ENCODE data around the gene IGSF8. TPM values are rescaled to one million over a fixed set of nuclear protein-coding genes. Genes with fewer than 3 reads are reported as not detected.

Gene IGSF8
- total and polyA plus RNA-seq, 5 experiments from 2014 or later: 40.2 to 74.5 (median 67.9) TPM

DNA sequence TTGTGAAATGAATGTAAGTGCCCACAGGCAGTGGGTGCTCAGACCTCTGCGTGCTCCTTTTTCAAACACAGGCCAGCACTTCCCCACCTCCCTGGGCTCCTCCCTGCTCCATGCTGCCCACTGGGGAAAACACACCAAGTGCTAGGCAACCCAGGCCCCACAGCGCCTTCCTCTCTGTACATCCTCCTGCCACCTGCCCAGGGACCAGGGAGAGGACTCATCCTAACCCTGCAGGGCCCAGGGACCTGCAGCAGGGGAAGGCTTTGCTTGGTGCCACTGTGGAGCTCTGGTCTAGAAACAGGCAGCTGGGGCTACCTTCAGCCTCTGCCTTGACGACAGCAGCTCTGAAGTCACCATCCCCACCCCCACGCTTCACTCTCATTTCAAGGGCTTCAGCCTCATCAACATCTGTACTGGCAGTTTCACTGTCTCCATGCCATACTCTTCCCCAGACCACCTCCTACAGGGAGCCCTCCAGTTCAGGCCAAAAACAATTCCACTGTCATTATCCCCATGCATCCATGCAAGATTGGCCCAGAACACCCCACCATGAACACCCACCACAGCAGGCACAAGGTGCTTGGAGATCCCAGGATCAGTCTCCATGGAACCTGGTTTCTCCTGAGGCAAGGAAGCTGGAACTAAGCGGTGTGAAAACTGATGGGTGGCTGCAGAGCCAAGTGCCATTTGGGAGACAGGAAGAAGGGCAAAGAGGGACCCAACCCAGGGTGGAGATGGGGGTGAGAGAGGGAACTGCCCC is 1.1 kb downstream of the IGSF8 start:
- Mint-ChIP-seq H3K27ac (peak overlapping the region; percentile 91 to 99 (median 93)), H3K4me3 (peak overlapping the region; percentile 89 to 97 (median 92)), H3K27me3 (no peaks in the 10 kb centered on the region), H3K36me3 (peaks cover 0 to 26% (median 0%) of the 10 kb centered on the region in 3 donors), H3K4me1 (peaks cover 32 to 85% (median 75%) of the 10 kb centered on the region in 4 donors), H3K9me3 (no peaks in the 10 kb centered on the region)
- ATAC-seq (no peak), DNase-seq (peak in 5 of 10 donors; percentile 17 to 31 (median 24))
- POLR2A ChIA-PET: interaction anchor here (0.9 to 4.8 kb wide), 11 partner anchors 11 to 187 kb away, joined by 3 to 49 read pairs (median 8); partner anchors contain the start of genes DCAF8, KCNJ10 and PEX19

- Mint-ChIP-seq H3K4me1 (peaks cover 31 to 80% (median 67%) of the 10 kb centered on the region in 4 donors), H3K27ac (peak overlapping the region; percentile 91 to 99 (median 93)), H3K36me3 (peaks cover 0 to 30% (median 0%) of the 10 kb centered on the region in 3 donors), H3K27me3 (no peaks in the 10 kb centered on the region), H3K9me3 (no peaks in the 10 kb centered on the region), H3K4me3 (peak overlapping the region; percentile 89 to 97 (median 92))
- POLR2A ChIA-PET: interaction anchor here (1.3 to 4.8 kb wide), 3 partner anchors 10 to 188 kb away, joined by 4 to 49 read pairs (median 21); partner anchors contain the start of genes KCNJ9 and PEX19
- ATAC-seq (no peak), DNase-seq (no peak)
These were observed 1.9 kb downstream of the IGSF8 start for GRCh38 chr1:160096274-160097116.

- Mint-ChIP-seq H3K36me3 (peaks cover 0 to 34% (median 0%) of the 10 kb centered on the region in 3 donors), H3K9me3 (no peaks in the 10 kb centered on the region), H3K27me3 (no peaks in the 10 kb centered on the region), H3K4me1 (peaks cover 26 to 71% (median 61%) of the 10 kb centered on the region in 4 donors), H3K27ac (peak overlapping the region; percentile 29 to 99 (median 92)), H3K4me3 (peak overlapping the region; percentile 89 to 97 (median 92))
- POLR2A ChIA-PET: interaction anchor here (0.6 to 4.8 kb wide), 4 partner anchors 8 to 193 kb away, joined by 4 to 49 read pairs (median 4); partner anchors contain the start of gene KCNJ9
- DNase-seq (no peak), ATAC-seq (no peak)
These were observed 2.9 kb downstream of the IGSF8 start for GRCh38 chr1:160095382-160096105.

GRCh38 chr1:160094806-160095205 is 3.6 kb downstream of the IGSF8 start:
- ATAC-seq (no peak), DNase-seq (no peak)
- H3K9me3 Mint-ChIP-seq: no peaks in the 10 kb centered on the region
- H3K27me3 Mint-ChIP-seq: no peaks in the 10 kb centered on the region
- POLR2A ChIA-PET: interaction anchor here (0.6 to 4.8 kb wide), 4 partner anchors 8 to 193 kb away, joined by 4 to 49 read pairs (median 4); partner anchors contain the start of gene KCNJ9
- H3K4me1 Mint-ChIP-seq: peaks cover 26 to 66% (median 56%) of the 10 kb centered on the region in 4 donors
- H3K27ac Mint-ChIP-seq: peak overlapping the region in 2 of 10 donors; percentile 21 to 53
- H3K36me3 Mint-ChIP-seq: peaks cover 0 to 34% (median 0%) of the 10 kb centered on the region in 3 donors
- peak overlapping the region in 1 of 10 donors; percentile 22 for H3K4me3 Mint-ChIP-seq

DNA sequence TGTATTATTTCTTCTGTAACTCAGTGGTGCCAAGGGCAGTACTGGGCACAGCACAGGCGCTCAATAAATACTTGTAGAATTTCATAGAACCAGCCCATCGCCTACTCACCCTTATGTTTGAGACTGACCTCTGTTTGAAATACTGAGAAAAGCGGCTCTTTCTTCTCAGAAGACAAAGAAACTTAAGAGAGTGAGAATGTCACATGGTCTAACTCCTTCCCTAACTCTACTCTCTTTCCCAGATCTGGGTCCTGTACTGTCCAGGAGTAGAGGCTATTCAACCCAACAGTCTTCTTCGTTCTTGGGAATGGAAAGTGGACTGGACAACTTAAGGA is 4.2 kb downstream of the IGSF8 start:
- H3K27ac Mint-ChIP-seq: peak overlapping the region in 1 of 10 donors; percentile 53
- peaks cover 0 to 37% (median 0%) of the 10 kb centered on the region in 3 donors for H3K36me3 Mint-ChIP-seq
- no peak overlapping the region for H3K4me3 Mint-ChIP-seq
- POLR2A ChIA-PET: interaction anchor here (1.5 kb wide), 1 partner anchor 10 kb away, joined by 4 read pairs; no protein-coding TSS in a partner anchor
- ATAC-seq: no peak
- no peak for DNase-seq
- H3K4me1 Mint-ChIP-seq: peaks cover 22 to 62% (median 51%) of the 10 kb centered on the region in 4 donors
- H3K27me3 Mint-ChIP-seq: no peaks in the 10 kb centered on the region
- H3K9me3 Mint-ChIP-seq: no peaks in the 10 kb centered on the region

GRCh38 chr1:160093624-160094290 is 4.7 kb downstream of the IGSF8 start:
- ATAC-seq: no peak
- peaks cover 0 to 42% (median under 1%) of the 10 kb centered on the region in 3 donors for H3K36me3 Mint-ChIP-seq
- no peaks in the 10 kb centered on the region for H3K9me3 Mint-ChIP-seq
- H3K27ac Mint-ChIP-seq: peak overlapping the region in 1 of 10 donors; percentile 53
- DNase-seq: no peak
- peaks cover 23 to 64% (median 50%) of the 10 kb centered on the region in 4 donors for H3K4me1 Mint-ChIP-seq
- POLR2A ChIA-PET: no interaction called here
- H3K4me3 Mint-ChIP-seq: no peak overlapping the region
- H3K27me3 Mint-ChIP-seq: no peaks in the 10 kb centered on the region

DNA sequence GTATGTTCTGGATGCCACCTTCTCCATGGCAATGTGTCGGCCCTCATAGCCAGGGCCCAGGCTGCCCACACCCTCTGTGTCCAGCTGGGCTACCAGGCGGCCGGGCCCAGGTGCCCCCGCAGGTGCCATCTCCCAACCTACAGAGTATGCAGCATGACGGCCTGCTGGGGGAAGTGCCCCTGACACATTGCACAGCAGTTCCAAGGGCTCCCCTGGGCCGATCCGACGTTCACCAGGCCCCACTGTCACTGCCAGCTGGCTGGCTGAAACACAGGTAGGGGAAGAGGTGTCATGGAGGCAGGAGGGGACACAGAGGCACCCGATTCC is 5.4 kb downstream of the IGSF8 start:
- Mint-ChIP-seq H3K27ac (peak overlapping the region in 1 of 10 donors; percentile 12), H3K4me3 (no peak overlapping the region), H3K9me3 (no peaks in the 10 kb centered on the region), H3K4me1 (peaks cover 27 to 70% (median 50%) of the 10 kb centered on the region in 4 donors), H3K36me3 (peaks cover 0 to 49% (median 4%) of the 10 kb centered on the region in 3 donors), H3K27me3 (no peaks in the 10 kb centered on the region)
- POLR2A ChIA-PET: no interaction called here
- ATAC-seq (no peak), DNase-seq (no peak)

DNA sequence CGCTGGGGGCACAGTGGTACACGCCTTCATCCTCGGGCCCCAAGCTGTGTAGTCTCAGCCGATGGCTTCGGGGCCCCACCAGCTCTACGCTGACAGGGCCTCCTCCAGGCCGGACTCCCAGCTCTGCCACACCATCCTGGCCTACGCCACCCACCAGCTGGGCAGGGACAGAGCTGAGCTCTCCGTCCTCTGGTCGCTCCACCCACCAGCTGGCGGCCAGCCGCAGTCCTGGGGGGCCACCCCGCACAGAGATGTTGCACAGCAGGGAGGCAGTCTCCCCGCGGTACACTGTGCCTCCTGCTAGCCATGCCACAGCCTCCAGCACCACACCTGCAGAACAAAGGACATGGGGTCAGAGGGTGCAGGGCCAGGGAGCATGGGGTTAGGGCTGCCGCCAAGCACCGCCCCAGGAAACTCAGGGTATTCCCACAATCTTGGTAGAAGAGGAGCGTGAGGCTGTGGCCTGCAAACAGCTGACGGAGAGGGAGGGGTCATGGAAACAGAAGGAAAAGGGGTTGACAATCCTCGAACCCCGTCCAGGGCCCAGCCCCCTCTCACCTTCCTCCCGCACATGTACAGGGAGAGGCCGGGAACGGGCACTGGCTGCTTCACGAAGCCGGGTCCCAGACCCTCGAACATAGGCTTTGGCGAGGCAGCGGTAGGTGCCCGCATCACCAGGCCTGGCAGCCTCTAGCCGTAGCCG is 5.9 kb downstream of the IGSF8 start:
- Mint-ChIP-seq H3K9me3 (no peaks in the 10 kb centered on the region), H3K4me3 (no peak overlapping the region), H3K27me3 (no peaks in the 10 kb centered on the region), H3K36me3 (peaks cover 0 to 53% (median 4%) of the 10 kb centered on the region in 3 donors), H3K4me1 (peaks cover 25 to 65% (median 45%) of the 10 kb centered on the region in 4 donors), H3K27ac (no peak overlapping the region)
- POLR2A ChIA-PET: no interaction called here
- ATAC-seq (no peak), DNase-seq (peak in 1 of 10 donors; percentile 38)

DNA sequence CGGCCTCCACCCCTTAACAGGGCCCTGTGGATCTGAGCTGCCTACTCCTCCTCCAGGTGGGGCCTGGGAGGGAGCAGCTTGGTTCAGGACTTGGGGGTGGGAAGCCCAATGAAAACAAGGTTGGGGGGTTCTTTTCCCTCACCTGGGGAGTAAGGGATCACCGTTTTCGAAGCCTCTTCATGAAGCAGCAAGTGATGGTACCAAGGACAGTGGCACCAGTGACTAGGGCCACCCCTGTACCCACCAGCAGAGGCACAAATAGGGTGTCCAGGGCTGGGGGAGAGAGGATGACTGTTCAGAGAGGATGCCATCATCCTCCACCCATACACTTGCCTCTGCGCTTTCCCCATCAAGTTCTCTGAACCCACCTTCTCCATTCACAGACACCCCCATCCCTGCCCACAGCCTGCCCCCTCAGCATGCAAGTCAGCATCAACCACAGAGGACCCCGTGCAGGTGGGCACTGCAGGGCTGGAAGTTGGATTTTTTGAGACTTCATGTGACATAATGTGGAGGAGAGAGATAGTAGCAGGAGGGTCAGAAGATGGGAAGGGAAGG is 6.7 kb downstream of the IGSF8 start:
- Mint-ChIP-seq H3K4me3 (no peak overlapping the region), H3K9me3 (no peaks in the 10 kb centered on the region), H3K4me1 (peaks cover 20 to 57% (median 37%) of the 10 kb centered on the region in 4 donors), H3K27ac (no peak overlapping the region), H3K36me3 (peaks cover 0 to 59% (median 9%) of the 10 kb centered on the region in 3 donors), H3K27me3 (no peaks in the 10 kb centered on the region)
- DNase-seq (no peak), ATAC-seq (no peak)
- POLR2A ChIA-PET: no interaction called here

DNA sequence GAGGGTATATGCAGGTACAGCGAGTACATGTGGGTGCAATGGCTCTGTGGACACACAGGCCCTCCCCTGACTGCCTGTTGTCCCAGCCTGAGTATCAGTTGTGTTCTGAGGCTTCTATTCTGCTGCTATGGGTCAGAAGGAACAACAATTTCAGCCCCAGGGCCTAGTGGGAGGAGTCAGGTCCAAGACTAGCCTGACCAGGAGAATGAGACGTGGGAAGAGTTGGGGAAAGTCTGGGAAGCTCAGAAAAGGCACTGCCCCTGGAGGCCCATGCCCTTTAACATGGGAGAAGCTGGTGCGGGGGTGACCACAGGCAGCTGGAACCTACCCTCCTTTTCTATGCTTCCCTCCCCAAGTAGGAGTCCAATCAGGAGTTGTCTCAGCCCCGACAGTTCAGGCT is 7.7 kb downstream of the IGSF8 start:
- no peaks in the 10 kb centered on the region for H3K27me3 Mint-ChIP-seq
- ATAC-seq (no peak), DNase-seq (no peak)
- H3K36me3 Mint-ChIP-seq: peaks cover 0 to 60% (median 10%) of the 10 kb centered on the region in 3 donors
- no peak overlapping the region for H3K4me3 Mint-ChIP-seq
- peaks cover 15 to 52% (median 30%) of the 10 kb centered on the region in 4 donors for H3K4me1 Mint-ChIP-seq
- peak overlapping the region in 1 of 10 donors; percentile 25 for H3K27ac Mint-ChIP-seq
- no peaks in the 10 kb centered on the region for H3K9me3 Mint-ChIP-seq
- POLR2A ChIA-PET: no interaction called here

DNA sequence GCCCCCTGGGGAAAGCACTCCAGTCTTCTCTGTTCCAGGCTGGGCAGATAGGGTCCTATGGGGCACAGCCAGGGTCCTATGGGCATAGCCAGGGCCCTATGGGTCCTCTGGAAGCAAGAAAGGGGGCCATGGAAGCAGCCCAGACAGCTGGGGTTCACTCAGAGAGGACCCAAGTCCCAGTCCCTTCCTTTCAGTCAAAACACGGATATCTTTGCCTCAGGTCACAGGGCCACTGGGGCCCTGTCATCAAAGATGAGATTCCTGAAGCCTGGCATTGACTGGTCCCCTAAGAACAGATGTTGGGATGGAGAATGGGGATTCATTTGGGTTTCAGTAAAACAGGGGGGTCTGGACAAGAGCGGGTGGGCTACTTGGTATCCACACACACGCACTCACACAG is 8.5 kb downstream of the IGSF8 start:
- ATAC-seq: no peak
- Mint-ChIP-seq H3K4me3 (no peak overlapping the region), H3K27ac (no peak overlapping the region), H3K9me3 (no peaks in the 10 kb centered on the region), H3K27me3 (no peaks in the 10 kb centered on the region), H3K36me3 (peaks cover 0 to 64% (median 10%) of the 10 kb centered on the region in 3 donors), H3K4me1 (peaks cover 18 to 51% (median 29%) of the 10 kb centered on the region in 4 donors)
- DNase-seq: no peak
- POLR2A ChIA-PET: no interaction called here

Data from naive thymus-derived CD8-positive, alpha-beta T cell (primary cell).